Measurements from ENCODE around the gene ATF4. TPM values are rescaled to one million over a fixed set of nuclear protein-coding genes. Genes with fewer than 3 reads are reported as not detected.
"Not testable (repeated sequence)": the region's sequence is repeated elsewhere in the genome, so short reads cannot be mapped to it uniquely, and the experiment has no call there.

ATF4 gene
- polyA plus RNA-seq, 1 donor from 2014 or later: 186 TPM

DNA sequence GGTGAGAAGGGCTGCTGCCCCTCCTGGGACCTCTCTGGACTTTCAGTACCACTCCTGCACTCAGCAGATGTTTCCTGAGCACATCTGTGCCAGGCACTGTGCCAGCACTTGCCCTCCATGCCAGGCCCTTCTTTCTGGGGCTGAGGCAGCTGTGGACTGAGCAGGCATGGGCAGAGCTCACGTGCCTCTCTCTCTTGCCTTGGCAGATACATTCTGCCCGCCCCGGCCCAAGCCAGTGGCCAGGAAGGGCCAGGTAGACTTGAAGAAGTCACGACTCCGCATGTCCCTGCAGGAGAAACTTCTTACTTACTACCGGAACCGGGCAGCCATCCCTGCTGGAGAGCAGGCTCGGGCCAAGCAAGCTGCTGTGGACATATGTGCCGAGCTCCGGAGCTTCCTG is 8.3 kb upstream of the ATF4 start:
- peaks cover 3% of the 10 kb centered on the region for H3K36me3 Mint-ChIP-seq
- no peak overlapping the region for H3K27ac Mint-ChIP-seq
- H3K4me3 Mint-ChIP-seq: no peak overlapping the region
- H3K27me3 Mint-ChIP-seq: no peaks in the 10 kb centered on the region
- no peaks in the 10 kb centered on the region for H3K9me3 Mint-ChIP-seq
- peaks cover 20 to 28% (median 28%) of the 10 kb centered on the region in 3 donors for H3K4me1 Mint-ChIP-seq

GRCh38 chr22:39513791-39514190 is 6.6 kb upstream of the ATF4 start:
- Mint-ChIP-seq H3K36me3 (peaks cover 3% of the 10 kb centered on the region), H3K4me1 (peaks cover 16 to 21% (median 21%) of the 10 kb centered on the region in 3 donors), H3K4me3 (peak overlapping the region in 1 of 4 donors; percentile 75), H3K9me3 (no peaks in the 10 kb centered on the region), H3K27ac (no peak overlapping the region), H3K27me3 (no peaks in the 10 kb centered on the region)

GRCh38 chr22:39514373-39514973 is 5.9 kb upstream of the ATF4 start:
- Mint-ChIP-seq H3K27ac (peak overlapping the region in 2 of 3 donors; percentile 74 to 78), H3K36me3 (no peaks in the 10 kb centered on the region), H3K27me3 (no peaks in the 10 kb centered on the region), H3K4me1 (peaks cover 11 to 22% (median 17%) of the 10 kb centered on the region in 3 donors), H3K9me3 (no peaks in the 10 kb centered on the region), H3K4me3 (peak overlapping the region in 1 of 4 donors; percentile 77)

GRCh38 chr22:39515266-39516050 is 4.9 kb upstream of the ATF4 start:
- Mint-ChIP-seq H3K36me3 (no peaks in the 10 kb centered on the region), H3K4me3 (peak overlapping the region in 1 of 4 donors; percentile 57), H3K4me1 (peaks cover 7 to 18% (median 17%) of the 10 kb centered on the region in 3 donors), H3K9me3 (peaks cover 0 to 2% (median 0%) of the 10 kb centered on the region in 3 donors), H3K27me3 (no peaks in the 10 kb centered on the region), H3K27ac (peak overlapping the region; percentile 38 to 89 (median 47))

DNA sequence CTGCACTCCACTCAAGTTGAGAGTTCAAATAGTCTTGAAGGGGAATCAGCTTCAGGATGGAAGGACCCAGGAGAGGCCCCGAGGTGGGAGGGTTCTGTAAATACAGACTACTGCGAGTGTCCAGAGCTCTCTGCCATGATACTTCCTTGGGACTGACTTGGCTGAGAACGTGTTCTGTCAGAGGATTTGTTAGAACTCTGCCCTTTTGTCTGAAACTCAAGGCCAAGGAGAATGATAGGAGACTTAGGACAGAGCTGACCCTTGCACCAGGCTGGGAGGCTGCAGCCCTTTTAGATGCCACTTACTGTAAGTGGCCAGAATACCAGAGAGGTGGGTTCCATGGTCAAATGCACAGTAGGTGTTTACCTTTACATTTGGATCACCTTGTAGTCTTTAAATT is 2.9 kb upstream of the ATF4 start:
- Mint-ChIP-seq H3K4me3 (peak overlapping the region in 2 of 4 donors; percentile 54 to 85), H3K4me1 (peaks cover 20 to 28% (median 26%) of the 10 kb centered on the region in 3 donors), H3K36me3 (peaks cover 4% of the 10 kb centered on the region), H3K27ac (peak overlapping the region in 1 of 3 donors; percentile 10), H3K27me3 (no peaks in the 10 kb centered on the region), H3K9me3 (peaks cover 0 to 2% (median 0%) of the 10 kb centered on the region in 3 donors)

DNA sequence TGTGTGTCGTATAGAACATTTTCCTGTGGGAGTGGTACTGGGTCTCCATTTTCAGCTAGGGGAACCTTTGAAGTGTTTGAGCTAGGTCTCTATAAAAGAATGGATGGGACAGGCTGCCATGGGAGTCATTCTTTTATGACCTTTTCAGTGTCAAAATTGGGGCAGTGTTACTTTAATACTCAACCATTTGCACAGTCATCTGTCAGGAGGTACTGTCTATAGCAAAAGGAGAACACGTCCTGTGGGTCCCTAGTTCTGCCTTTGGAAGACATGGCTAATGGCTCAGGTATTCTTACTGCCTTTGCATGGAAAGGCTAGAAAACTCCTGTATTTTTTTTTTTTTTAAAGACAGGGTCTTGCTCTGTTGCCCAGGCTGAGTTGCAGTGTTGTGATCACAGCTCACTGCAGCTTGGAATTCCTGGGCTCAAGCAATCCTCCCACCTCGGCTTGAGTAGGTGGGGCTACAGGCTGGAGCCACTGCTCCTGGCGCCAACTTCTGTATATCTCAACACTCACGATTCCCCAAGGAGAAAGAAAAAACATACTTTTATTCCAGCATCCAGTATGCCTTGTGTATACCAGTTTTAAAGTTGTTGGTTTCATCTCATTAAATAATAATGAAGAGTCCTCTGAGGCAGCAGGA is 2.1 kb upstream of the ATF4 start:
- Mint-ChIP-seq H3K27me3 (no peaks in the 10 kb centered on the region), H3K9me3 (peaks cover 0 to 2% (median 0%) of the 10 kb centered on the region in 3 donors), H3K4me1 (peaks cover 28 to 36% (median 30%) of the 10 kb centered on the region in 3 donors), H3K27ac (peak overlapping the region in 2 of 3 donors; percentile 63 to 95), H3K36me3 (peaks cover 4% of the 10 kb centered on the region), H3K4me3 (peak overlapping the region; percentile 39 to 85 (median 59))

- peaks cover 4% of the 10 kb centered on the region for H3K36me3 Mint-ChIP-seq
- no peaks in the 10 kb centered on the region for H3K27me3 Mint-ChIP-seq
- H3K4me1 Mint-ChIP-seq: peaks cover 29 to 40% (median 30%) of the 10 kb centered on the region in 3 donors
- H3K4me3 Mint-ChIP-seq: peak overlapping the region; percentile 85 to 99 (median 96)
- H3K27ac Mint-ChIP-seq: peak overlapping the region in 2 of 3 donors; percentile 93 to 95
- peaks cover 0 to 2% (median 0%) of the 10 kb centered on the region in 3 donors for H3K9me3 Mint-ChIP-seq
Observed at GRCh38 chr22:39518996-39519680, 1.2 kb upstream of the ATF4 start.

DNA sequence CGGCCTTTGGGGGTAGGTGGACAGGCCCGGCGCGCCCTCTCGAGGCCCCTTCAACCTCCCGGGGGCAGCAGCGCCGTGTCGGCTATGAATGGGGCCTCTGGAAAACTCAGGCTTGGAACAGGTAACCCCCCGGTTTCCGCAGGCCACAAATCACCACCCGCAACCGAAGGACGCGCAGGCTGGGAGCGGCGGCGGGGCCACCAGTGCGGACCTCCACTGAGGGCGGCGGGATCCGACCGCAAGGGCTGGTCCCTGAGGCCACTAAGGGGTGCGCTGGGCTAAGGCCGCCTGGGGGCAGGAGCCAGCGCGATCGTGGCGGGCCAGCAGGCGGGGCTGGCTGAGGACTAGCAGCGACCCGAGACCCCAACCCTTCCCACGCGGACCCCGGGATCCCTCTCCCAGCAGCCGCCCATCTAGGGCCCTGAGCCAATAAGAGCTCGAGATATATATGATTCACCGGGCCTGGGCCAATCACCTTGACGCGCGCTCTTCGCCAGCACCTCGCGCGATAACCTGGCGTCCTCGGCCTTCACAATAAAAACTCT is 609 bp upstream of the ATF4 start:
- peaks cover 4% of the 10 kb centered on the region for H3K36me3 Mint-ChIP-seq
- H3K27me3 Mint-ChIP-seq: no peaks in the 10 kb centered on the region
- peak overlapping the region; percentile 95 to 100 (median 100) for H3K27ac Mint-ChIP-seq
- peak overlapping the region; percentile 85 to 99 (median 96) for H3K4me3 Mint-ChIP-seq
- H3K4me1 Mint-ChIP-seq: peaks cover 27 to 40% (median 31%) of the 10 kb centered on the region in 3 donors
- peaks cover 0 to 2% (median 0%) of the 10 kb centered on the region in 3 donors for H3K9me3 Mint-ChIP-seq

DNA sequence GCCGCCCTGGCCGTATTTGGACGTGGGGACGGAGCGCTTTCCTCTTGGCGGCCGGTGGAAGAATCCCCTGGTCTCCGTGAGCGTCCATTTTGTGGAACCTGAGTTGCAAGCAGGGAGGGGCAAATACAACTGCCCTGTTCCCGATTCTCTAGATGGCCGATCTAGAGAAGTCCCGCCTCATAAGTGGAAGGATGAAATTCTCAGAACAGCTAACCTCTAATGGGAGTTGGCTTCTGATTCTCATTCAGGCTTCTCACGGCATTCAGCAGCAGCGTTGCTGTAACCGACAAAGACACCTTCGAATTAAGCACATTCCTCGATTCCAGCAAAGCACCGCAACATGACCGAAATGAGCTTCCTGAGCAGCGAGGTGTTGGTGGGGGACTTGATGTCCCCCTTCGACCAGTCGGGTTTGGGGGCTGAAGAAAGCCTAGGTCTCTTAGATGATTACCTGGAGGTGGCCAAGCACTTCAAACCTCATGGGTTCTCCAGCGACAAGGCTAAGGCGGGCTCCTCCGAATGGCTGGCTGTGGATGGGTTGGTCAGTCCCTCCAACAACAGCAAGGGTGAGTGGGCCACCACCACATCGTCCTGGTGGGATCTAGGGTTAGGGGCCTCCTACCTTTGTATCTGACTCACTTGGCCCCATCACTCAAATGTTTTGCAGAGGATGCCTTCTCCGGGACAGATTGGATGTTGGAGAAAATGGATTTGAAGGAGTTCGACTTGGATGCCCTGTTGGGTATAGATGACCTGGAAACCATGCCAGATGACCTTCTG is 934 bp downstream of the ATF4 start:
- Mint-ChIP-seq H3K27ac (peak overlapping the region; percentile 95 to 100 (median 100)), H3K4me1 (peaks cover 27 to 41% (median 31%) of the 10 kb centered on the region in 3 donors), H3K4me3 (peak overlapping the region; percentile 85 to 99 (median 96))
- not testable (repeated sequence) for H3K9me3 Mint-ChIP-seq, H3K36me3 Mint-ChIP-seq, H3K27me3 Mint-ChIP-seq

- not testable (repeated sequence) for H3K9me3 Mint-ChIP-seq
Observed at GRCh38 chr22:39522091-39522490, 1.7 kb downstream of the ATF4 start.

DNA sequence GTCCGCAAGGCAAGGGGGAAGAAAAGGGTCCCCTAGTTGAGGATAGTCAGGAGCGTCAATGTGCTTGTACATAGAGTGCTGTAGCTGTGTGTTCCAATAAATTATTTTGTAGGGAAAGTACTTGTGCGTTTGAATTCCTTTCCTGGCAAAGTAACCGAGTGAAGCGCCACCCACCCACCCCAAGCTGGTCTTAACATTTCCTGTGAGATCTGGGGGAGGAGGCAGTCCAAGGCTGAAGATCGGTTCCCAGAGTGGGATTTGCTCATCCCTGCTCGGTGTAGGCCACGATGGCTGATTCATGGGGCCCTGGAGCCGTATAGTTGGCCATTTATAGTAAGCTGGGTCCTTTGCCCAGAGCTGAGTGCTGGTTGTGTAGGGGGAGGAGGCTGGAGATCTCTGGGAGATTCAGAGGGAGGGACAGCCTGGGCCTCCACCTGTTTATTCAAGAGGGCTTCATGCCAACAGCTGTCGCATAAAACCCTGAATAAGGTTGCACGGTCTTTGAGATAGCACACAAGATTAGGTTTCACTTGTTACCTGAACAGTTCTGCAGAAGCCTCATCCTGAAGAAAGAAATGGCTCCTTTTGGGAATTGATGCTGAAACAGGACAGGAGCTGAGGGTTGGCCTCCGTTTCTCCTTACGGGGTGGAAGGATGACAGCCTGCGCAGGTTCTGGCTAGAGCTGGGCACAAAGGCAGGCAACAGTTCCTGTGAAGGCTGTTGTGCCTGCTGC is 2.4 kb downstream of the ATF4 start:
- Mint-ChIP-seq H3K9me3 (peaks cover 0 to 2% (median 0%) of the 10 kb centered on the region in 3 donors), H3K36me3 (peaks cover 4% of the 10 kb centered on the region), H3K27me3 (no peaks in the 10 kb centered on the region), H3K27ac (peak overlapping the region; percentile 87 to 100 (median 95)), H3K4me3 (peak overlapping the region; percentile 85 to 99 (median 96)), H3K4me1 (peaks cover 36 to 49% (median 40%) of the 10 kb centered on the region in 3 donors)

More at GRCh38 chr22:39522091-39522490, 1.7 kb downstream of the ATF4 start:
- Mint-ChIP-seq H3K4me3 (peak overlapping the region; percentile 85 to 99 (median 96)), H3K27ac (peak overlapping the region; percentile 95 to 100 (median 100)), H3K4me1 (peaks cover 30 to 43% (median 34%) of the 10 kb centered on the region in 3 donors)
- H3K27me3 Mint-ChIP-seq, H3K36me3 Mint-ChIP-seq: not testable (repeated sequence)

DNA sequence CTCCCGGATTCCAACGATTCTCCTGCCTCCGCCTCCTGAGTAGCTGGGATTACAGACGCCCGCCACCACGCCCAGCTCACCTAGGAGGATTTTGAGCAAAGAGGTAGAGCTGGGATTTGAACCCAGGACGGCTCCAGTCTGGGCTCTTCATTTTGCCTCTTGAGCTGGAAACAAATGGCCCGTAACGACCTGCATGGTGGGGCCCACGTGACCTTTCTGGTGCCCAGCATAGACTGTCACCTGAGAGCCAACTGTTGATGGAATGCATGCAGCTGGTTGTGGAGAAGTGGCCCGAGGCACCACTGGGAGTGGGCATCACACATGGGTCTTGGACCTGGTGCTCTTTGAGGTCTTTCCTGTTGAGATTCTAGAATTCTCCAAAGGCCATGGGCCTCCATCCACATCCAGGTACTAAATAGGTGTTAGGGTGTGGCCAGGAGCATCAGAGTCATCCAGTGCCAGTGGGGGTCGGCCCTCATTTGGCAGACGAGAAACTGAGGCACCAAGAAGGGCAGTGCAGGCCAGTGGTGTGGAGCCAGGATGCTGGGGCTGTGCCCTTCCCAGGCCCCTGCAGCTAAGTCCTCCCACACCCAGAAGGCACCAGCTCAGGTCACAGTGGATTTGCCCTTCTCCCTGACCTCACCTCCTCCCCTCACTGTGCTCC is 3.9 kb downstream of the ATF4 start:
- Mint-ChIP-seq H3K9me3 (peaks cover 0 to 2% (median 0%) of the 10 kb centered on the region in 3 donors), H3K4me1 (peaks cover 49 to 61% (median 49%) of the 10 kb centered on the region in 3 donors), H3K36me3 (peaks cover 7% of the 10 kb centered on the region), H3K27ac (peak overlapping the region; percentile 76 to 90 (median 81)), H3K27me3 (no peaks in the 10 kb centered on the region), H3K4me3 (peak overlapping the region; percentile 13 to 84 (median 28))
